T follicular helper cell (primary cell): ENCODE results near the gene RBM19.
"Not testable (repeated sequence)": the region's sequence is repeated elsewhere in the genome, so short reads cannot be mapped to it uniquely, and the experiment has no call there.

Experiments
- DNase-seq: peaks from one replicate; pipeline ENCODE4 v3.0.0-alpha.2; 2020; ENCODE audit warnings: low read depth

Gene RBM19

DNA sequence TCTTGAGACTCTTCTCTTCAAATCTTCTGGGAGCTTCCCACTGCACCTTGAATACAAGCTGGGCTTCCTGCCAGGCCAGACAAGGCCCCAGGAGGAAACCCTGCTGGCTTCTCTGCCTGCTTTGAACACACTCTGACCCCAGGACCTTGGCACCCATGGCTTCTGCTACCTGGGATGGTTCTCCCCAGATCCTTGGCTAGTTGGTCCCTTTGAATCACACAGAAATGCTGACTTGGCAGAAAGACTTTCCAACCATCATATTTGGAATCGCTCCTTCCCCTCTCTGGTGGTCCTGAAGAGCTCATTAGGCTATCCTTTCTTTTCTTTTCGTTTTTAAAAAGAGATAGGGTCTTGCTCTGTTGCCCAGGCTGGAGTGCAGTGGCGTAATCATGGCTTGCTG lies 132.7 kb downstream of the RBM19 start:
- no peak for DNase-seq

DNA sequence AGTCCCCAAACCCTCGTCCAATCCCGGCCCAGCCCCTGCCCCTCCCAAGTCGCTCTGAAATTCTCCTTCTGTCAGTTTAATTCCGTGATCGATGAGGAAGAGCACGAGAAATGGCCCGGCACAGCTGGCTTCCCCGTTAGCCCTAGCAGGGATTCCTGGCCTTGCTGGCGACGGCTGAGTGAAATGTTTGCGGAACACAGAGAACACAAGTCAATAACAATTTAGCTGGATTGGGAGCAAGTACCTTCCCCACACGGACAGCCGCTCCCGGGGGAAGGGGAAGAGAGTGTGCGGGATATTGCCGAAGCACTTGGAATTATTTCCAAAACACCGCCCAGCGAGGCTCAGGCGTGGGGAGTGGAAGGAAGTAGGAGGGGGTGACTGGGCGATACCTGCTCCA lies 134.6 kb downstream of the RBM19 start:
- DNase-seq, result no peak

GRCh38 chr12:113831016-113831415 lies 135.1 kb downstream of the RBM19 start:
- DNase-seq, result no peak

- DNase-seq, result no peak
Observed at GRCh38 chr12:113829212-113829611, 136.9 kb downstream of the RBM19 start.

DNA sequence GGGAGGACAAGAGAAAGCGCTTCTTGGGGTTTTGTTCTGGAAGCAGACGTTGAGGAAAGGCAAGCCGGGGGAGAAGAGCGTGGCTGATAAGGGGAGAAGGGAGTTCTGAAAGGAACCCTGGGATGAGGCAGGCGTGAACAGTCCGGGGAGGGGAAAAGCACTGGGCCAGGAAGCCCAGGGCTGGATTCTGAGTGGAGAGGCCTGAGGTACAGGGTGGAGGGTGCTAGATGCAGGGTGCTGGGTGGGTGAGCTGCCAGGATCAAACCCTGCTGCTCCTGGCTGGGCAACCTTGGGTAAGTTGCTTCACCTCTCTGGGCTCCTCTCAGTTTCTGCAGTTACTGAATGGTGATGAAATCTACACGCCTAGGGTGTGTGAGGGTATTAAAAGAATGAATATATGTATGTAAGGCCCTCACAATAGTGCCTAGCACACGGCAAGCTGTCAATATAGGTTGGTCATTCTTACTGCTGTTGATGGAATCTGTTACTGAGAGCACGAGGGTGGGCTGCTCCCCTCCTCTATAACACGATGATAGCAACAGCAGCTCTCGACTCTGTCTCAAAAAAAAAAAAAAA lies 138.5 kb downstream of the RBM19 start:
- no peak for DNase-seq

GRCh38 chr12:113826805-113827538 lies 139.2 kb downstream of the RBM19 start:
- no peak for DNase-seq

DNA sequence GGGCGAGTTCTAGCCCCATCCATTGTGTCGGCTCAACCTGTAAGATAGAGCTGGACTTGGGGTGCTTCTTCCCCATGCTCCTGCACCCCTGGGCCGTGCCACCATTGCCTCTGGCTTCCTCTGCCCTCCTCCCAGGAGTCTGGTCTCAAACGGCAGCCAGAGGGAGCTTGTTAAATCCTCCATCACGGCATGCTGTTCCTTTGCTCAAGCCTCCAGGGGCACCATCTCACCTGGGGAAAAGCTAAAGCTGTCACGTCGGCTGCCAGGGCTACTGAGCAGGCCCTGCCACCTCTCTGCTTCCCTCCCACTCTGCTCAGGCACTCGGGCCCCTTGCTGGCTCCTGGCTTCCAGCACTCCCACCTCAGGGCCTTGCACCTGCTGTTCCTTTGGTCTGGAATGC lies 140.4 kb downstream of the RBM19 start:
- DNase-seq, result no peak

GRCh38 chr12:113823816-113824215 lies 142.3 kb downstream of the RBM19 start:
- DNase-seq, result no peak

DNA sequence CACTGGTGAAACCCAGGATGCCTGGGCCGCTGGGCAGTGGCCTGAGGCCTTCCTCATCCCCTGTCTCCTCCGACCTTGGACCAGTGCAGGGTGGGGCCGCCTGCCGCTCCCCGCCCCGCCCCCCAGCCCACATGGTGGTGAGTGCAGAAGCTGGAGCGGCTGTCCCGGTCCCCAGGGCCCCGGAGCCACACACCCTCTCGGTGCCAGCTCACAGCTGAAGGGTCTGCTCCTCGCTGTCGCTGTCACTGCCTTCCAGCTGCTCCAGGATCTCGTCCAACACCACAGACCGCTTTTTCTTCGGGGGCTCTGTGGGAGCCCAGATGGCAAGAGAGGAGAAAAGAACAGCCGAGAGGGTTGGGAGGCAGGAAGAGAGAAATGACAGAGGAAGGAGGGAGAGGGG lies 143.1 kb downstream of the RBM19 start:
- DNase-seq, result no peak

- no peak for DNase-seq
Observed at GRCh38 chr12:113820842-113821241, 145.3 kb downstream of the RBM19 start.

DNA sequence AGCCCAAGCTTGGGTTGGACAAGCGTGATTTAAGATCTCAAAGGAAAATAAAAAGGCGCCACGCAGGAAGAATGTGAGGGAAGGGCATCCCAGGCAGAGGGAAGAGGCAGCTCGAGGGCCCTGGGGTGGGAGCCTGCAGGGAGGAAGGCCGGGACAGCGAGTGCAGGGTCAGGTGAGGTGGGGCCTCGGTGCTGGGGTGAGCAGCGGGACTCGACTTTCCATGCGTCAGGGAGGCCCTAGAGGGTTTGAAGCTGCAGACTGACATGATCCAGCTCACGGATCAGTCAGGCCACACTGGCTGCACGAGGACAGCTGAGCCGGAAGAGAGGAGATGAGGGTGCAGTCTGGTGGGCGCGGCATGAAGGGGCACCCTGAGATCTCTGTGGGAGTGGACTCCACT lies 145.8 kb downstream of the RBM19 start:
- DNase-seq, result no peak

DNA sequence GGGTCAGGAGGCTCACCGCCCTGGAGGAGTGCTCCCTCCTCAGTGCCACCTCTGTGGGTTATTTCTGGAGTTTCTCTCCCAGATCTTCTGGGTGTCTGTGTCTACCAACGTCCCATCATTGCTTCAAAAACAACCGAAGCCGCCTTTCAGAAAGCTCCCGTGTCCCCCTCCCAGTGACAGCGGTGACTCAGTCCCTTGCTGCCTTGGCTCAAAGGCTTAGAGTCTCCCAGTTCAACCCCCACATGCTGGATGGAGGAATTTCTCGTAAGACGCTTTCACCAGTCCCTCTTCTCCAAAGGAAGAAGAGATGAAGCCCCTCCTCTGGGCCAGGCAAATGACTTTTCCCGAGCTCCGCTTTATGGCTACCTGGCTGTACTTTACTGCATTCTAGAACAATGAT lies 146.6 kb downstream of the RBM19 start:
- no peak for DNase-seq

DNA sequence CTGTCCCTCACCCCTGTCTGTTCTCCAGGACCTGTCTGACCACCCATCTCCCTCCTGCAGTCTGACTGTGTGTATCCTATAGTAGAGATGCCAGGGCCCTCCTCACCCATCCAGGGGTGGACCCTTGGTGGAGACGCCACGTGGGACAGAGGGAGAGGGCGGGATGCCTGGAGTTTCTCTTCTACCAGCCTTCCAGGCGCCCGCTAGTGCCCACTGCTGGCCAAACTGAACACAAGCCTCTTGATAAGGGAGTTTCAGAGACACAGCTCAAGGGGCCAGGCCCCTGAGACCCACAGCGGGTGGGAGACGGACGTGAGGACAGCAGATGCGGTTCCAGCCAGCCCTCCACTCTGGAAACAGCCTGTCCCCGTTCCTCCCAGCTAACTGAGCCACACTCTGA lies 147.3 kb downstream of the RBM19 start:
- DNase-seq, result no peak

- no peak for DNase-seq
Observed at GRCh38 chr12:113818283-113818682, 147.8 kb downstream of the RBM19 start.

DNA sequence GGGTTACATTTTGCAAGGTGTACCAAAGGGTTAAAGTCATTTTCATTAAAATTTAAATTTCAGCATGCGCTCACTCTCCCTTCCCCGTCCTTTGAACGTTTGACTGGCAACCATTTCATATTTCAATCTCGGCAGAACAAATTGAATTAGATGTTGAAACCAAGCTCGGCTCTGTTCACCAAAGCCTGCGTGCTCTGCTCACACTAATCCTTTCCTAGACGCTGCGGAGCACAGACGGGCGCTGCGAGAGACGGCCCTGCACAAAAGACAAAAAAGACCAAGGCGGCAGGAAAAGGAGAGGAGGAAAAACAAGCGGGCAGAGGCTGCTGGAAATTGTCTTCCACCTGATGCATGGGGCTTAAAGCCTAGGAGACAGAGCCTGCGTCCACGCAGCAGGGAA lies 149.3 kb downstream of the RBM19 start:
- DNase-seq, result no peak

GRCh38 chr12:113815031-113815430 lies 151.1 kb downstream of the RBM19 start:
- no peak for DNase-seq

DNA sequence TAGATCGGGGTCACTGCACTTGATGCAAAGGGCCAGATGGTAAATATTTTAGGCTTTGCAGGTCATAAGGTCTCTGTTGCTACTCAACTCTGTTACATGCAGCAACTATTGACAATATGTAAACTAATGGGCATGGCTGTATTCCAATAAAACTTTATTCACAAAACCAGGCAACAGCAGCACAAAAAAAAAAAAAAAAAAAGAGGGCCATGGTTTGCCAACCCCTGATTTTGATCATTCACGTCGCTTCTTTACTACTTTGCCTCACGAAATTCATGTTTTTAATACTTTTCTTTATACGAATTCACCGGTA lies 152.9 kb downstream of the RBM19 start:
- no peak for DNase-seq

DNA sequence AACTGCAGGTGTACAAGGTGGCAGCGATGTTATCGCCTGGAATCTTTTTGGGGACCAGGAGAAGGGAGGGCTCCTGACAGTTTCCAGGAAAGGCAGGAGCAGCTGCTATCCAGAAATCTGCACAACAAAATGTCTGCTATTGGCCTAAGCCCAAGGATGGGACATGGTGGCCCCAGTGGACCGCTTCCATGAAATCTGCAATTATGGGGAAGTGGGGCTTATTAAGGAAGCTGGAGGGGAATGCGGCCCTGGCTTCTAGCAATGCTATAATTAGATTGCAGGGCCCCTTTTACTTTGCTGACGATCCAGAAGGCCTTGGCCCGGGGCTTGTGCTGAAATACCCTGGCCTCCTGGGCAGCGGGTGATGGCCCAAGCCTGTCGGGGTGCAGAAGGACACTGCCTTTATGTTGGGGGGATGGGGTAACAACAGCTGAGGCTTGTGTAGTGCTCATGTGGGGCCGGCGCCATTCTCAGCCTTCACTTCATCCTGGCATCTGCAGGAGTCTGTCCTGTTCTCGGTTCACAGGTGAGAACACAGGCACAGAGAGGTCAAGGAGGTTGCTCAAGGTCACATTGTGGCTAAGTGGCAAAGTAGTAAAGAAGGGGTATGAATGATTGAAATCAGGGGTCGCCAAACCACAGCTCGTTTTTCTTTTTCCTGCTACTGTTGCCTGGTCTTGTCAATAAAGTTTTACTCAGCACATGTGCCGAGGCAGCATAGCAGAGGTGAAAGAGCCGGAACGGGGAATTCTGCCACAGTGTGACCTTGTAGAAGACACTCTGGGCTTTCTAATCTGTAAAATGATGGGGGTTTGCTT lies 153.5 kb downstream of the RBM19 start:
- no peak for DNase-seq

- DNase-seq, result not testable (repeated sequence)
Observed at GRCh38 chr12:113809462-113810220, 156.5 kb downstream of the RBM19 start.

DNA sequence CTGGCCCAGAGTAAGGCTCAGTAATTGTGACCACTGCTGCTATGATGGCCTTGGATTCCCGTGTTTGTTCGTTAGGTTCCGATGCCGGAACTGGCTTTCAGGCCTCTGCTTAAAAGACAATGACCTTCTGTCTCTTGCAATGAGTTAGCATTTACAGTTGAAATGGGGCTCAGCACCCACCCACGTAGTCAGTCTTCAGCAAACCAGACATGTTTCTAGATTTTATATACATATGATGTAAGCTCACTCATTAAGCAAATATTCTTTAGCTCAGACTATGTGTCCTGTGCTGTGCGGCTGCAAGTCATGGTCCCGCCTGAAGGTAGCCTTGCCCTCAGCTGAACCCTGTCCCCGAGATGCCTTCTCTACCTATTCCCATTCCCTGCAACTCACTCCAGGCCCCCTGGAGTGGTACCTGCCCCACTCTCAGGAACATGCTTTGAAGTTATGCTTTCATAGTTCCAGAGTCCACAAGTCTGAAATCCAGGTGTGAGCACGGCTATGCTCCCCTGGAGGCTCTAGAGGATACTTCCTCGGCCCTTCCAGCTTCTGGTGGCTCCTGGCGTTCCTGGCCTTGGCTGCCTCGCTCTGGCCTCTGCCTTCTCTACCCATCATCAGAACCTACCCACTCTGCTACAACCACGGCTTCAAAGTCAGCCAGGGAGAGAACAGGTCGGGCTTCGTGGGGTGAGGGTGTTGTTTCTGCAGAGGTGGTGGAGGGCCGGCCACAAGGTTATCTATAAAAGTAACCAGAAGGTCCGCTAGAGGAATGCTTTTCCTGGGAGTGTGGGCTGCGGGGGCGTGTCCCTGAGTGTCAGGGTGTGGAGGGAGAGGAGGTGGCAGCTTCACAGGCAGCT lies 157.8 kb downstream of the RBM19 start:
- DNase-seq, result no peak

GRCh38 chr12:113805673-113806072 lies 160.5 kb downstream of the RBM19 start:
- no peak for DNase-seq
